Activated CD8-positive, alpha-beta memory T cell treated with anti-CD3 and anti-CD28 coated beads for 36 hours (primary cell): ENCODE data around the gene DTHD1. TPM values are rescaled to one million over a fixed set of nuclear protein-coding genes. Genes with fewer than 3 reads are reported as not detected.

Source experiments
- CTCF ChIA-PET: fragments of 350-600 bp; sonication (Branson Sonifier 250); formaldehyde crosslinking; loops from one replicate; lab custom pipeline; 2021; ENCODE audit warnings: antibody characterized with exemption; lab: Charles Lee
- POLR2A ChIA-PET: fragments of 350-600 bp; sonication (Branson Sonifier 250); formaldehyde crosslinking; loops from one replicate; lab custom pipeline; 2021; ENCODE audit warnings: antibody characterized with exemption; lab: Charles Lee
- total RNA-seq, 2 experiments: library from RNA; stranded (reverse); gene quantifications; one replicate each; pipeline ENCODE4 v1.2.3, GENCODE V29; 2021

The DTHD1 gene
- total RNA-seq, 2 experiments from 2014 or later = 1.9 to 2.6 TPM

DNA sequence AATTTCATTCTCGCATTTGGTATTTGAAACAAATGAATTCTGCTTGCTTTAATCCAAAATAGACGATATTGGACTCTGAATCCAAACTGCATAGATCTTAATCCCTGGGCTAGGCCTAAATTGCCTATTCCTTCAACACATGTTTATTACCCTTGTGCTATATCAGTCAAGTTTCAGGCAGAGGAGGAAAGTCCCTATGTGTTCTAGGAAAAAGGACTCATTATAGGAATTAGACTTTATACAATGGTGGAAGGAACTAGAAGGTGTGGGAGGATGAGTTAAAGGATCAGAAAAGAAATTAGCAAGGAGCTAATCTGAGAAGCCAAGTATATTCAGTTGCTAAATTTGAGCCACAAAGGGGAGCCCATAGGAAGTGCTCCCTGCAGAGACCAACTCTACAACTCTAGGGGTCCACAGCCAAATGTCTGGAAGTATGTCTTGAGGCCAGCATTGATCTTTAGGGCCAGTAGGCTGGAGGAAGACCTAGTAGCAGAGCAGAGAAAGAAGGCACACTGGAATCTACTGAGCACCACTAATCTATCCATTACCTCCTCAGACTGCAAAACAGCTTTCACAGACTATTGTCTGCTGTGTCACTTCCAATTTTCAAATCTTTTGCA is 17.1 kb upstream of the DTHD1 start:
- ChIA-PET POLR2A (interaction anchor here (0.6 to 1.1 kb wide), 2 partner anchors 9 to 48 kb away, joined by 3 read pairs; no protein-coding TSS in a partner anchor), CTCF (interaction anchor here (0.8 kb wide), 1 partner anchor 20 kb away, joined by 4 read pairs; the partner anchor contains the start of gene ARAP2)

DNA sequence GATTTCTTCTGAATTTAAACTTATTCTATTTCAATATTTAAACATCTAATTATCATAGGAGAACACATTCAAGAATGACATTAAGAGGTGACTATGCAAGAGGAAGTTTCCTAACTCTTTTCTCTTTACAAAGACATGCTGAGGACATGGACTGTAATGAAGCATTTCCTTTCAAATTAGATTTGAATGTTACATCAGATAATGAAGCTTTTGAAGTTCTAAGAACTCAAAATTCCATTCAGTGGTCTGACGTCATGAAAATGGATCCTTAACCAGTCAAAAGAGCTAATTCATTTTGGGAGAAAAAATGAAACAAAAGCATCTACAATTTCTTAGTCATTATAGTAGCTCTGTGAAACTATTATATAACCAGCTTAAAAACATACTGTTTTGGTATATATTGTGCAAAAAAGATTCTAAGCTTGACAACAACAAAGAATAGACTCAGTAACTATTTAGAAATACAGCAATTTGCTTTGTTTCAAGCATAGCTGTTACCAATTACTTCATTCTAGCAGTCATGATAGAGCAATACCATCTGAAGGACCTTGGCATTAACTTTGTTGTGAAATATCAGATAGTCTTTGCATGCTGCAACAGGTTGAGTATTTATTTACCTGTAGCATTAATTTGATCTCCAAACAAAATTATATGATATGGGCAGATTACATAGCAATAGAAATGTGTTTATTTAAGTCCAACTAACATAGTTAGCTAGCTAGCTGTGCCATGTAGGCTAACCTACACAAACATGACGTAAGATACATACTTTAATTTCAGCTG is 13.7 kb upstream of the DTHD1 start:
- CTCF ChIA-PET = interaction anchor here (0.7 to 1.4 kb wide), 4 partner anchors 10 to 25 kb away, joined by 3 to 4 read pairs (median 3); partner anchors contain the start of gene ARAP2
- POLR2A ChIA-PET = interaction anchor here (1.1 to 1.9 kb wide), 3 partner anchors 10 to 65 kb away, joined by 3 to 13 read pairs (median 3); partner anchors contain the start of gene ARAP2

DNA sequence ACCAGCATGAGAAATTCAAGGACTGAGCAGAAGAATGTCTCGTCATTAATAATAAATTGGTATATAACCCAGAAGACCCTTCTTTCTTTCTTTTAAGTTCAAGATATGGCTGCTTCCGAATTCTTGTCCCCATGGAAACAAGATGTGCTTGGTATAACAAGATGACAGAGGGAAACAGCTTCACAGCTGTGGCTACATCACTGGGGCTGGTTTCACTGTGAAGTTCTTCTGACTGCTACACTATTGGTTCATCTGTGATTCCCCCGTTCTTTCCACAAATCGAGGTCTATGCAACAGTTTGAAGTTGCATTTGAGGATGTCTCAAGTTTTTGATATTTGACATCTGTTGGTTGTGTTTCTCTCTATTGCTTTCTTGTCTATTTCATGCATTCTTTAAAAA is 12.3 kb upstream of the DTHD1 start:
- ChIA-PET CTCF (interaction anchor here (0.9 to 1.2 kb wide), 2 partner anchors 24 to 56 kb away, joined by 3 read pairs; partner anchors contain the start of gene ARAP2), POLR2A (interaction anchor here (0.8 kb wide), 1 partner anchor 17 kb away, joined by 8 read pairs; no protein-coding TSS in a partner anchor)

DNA sequence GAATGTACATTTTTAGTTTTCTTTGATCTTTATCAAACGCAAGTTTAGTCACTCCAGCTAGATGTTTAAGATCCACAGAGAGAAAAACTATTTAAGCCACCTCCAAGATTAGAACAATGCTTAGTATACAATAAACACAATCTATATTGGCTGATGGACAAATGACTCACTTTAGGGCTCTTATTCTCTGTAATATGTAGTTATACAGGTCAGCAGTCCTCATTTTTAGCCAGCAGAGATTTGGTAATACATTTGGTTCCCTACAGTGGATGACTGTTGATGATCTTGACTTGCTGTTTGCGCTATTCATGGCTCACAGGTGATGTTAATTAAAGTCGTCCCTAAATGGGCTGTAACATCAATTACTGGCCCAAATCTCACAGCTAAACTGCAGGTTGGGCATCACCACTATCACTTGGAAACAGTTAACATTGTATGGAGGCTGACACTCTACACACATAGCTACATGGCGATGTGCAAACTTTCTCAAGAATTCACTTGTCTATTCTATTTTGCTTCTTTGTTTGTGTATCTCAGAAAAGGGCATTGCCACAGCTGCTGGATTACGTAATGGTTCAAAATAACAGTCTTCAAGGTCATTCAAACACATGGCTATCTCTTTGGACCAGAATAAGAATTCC is 11.8 kb upstream of the DTHD1 start:
- ChIA-PET POLR2A (interaction anchor here (0.7 to 0.8 kb wide), 2 partner anchors 10 to 17 kb away, joined by 3 to 8 read pairs; no protein-coding TSS in a partner anchor), CTCF (interaction anchor here (0.9 kb wide), 1 partner anchor 56 kb away, joined by 3 read pairs; no protein-coding TSS in a partner anchor)

DNA sequence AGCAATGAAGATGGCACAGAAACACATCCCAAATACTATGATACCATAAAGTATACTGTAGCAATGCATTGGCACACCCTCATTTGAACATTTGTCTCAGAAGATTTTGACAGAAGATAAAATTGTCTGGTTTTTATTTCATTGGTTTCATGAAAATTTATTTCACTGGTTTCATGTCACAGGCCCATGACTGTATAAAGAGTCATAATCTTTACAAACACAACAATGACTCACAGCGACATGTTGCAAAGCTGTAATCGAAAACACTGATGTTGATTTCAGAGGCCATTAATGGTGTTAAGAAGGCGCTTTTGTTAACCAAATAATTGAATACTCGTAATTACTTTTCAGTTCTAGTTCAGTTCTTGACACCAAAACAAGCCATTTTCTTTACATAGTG is 8.1 kb upstream of the DTHD1 start:
- POLR2A ChIA-PET = no interaction called here
- CTCF ChIA-PET = no interaction called here

DNA sequence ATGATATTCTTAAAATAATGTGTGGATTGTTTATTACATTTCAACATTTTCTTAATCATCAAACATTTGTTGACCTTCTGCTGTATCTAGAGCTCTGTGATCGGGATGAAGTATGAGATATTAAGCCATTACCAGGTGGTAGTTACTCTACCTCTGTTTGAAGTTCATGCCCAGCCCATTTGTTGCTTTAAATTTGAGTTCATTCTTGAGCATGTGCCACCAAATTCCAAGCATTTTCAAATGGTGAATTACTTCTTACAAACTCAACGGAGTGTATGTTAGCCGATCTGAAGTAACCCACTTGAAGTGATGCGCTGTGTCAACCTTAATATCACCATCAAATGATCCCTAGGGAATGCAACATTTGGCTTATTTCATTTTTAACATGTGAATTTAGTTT is 7.3 kb upstream of the DTHD1 start:
- ChIA-PET CTCF (no interaction called here), POLR2A (no interaction called here)

DNA sequence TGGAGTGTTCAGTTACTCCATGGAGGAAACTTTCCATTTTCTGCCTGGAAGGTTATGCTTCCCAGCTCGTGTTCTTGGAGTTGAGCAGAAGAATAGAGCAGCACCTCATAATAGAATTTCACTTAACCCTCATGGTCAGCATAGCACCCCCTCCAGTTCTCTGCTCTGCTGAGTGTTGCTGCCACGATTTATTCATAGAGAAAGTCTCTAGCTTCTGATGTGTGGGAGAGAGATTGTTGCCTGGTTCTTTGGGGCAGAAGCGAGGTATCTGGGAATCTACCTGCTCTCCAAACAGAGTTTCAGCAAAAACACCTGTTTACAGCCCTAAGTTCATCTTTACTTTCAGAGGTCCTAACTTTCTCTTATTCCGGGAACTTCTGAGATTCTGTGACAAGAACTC is 3.9 kb upstream of the DTHD1 start:
- ChIA-PET POLR2A (interaction anchor here (1.0 kb wide), 1 partner anchor 10 kb away, joined by 3 read pairs; no protein-coding TSS in a partner anchor), CTCF (no interaction called here)

DNA sequence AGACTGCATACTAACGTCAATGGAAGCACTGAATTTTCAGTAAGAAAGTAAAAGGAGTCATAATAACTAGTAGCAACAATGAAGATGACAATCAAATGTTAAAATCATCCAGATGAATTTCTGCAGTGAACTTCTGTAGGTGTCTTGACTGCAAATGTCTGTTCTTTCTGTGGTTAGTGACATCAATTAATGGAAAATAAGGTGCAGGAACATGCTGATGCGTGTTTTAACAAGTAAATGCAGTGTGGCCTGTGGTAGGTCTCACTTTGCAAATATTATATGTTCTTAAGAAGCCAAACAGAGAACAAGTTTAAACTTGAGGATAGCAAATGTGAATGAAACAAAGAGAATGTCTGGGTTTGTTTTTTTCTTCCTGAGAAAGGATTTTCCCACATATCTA is 2.6 kb upstream of the DTHD1 start:
- POLR2A ChIA-PET = no interaction called here
- CTCF ChIA-PET = no interaction called here

DNA sequence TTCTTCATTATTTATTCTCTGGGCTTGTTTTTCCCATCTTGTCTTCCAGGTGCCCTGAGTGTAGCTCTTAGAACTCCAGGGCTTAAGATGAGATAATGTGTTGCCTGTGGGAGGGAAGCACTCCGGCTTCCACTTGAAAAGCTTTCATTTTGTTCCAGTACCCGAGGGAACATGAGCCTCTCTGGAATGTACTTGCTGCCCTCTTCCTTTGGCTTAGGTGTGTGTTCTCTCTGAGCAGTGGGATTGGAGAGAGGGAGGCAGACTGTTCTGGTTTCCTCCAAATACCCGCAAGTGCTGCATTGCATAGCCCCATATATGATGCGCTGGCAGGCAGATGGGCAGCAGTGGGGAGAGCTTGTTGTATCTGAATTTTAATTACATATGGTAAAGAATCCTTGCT is 861 bp upstream of the DTHD1 start:
- POLR2A ChIA-PET = interaction anchor here (1.6 kb wide), 1 partner anchor 36 kb away, joined by 10 read pairs; the partner anchor contains the start of gene ARAP2

DNA sequence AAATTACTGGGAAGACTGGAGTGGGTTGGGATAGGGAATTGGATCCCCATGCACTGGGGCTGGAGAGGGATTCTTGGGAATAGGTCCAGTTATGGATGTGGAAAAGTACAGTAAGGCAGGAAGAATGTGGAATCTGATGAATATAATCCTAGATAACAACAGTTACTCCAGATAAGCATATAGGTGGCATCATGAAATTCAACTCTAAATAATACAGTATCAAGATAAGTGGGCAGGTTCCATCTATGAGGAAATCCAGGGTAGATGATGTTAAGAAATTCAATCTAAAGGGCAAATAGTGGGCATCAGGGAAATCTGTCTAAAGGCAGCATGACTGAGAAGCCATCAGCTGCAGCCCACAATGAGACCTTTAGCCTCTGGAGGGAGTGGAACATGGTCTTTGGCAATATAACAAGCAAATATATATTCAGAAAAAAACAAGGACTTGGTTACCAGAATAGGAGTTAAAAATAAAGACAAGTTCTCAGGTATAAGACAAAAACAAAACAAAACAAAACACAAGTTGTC is 1.2 kb downstream of the DTHD1 start:
- CTCF ChIA-PET = interaction anchor here (0.6 to 0.7 kb wide), 2 partner anchors 39 to 1329 kb away, joined by 3 to 5 read pairs; partner anchors contain the start of gene ARAP2

More for the DNA sequence above, 861 bp upstream of the DTHD1 start:
- CTCF ChIA-PET = interaction anchor here (0.7 to 1.5 kb wide), 2 partner anchors 9 to 26 kb away, joined by 3 to 4 read pairs; no protein-coding TSS in a partner anchor

DNA sequence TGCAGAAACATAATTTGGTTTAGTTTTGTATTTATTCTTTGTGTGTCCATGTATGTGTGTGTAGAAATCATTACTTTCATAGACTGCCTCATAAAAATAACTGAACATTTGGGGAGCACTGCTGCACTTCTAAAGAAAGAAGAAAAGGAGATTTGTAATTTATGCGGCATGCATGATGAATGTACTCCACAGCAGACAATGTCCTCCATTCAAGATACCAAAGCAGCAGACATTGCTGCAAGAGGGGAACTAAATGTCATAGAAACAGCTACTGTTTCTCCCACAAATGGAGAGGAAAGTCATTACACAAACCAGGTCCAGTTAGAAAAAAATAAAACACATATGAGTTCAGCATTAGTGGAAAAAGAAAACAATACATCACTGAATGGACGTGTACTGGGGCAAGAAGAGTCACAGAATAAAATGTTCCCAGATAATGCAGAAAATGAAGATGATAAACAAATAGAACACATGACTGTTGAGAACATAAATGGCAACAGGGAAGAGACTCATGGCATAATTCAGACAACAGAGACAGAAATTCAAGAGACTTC is 2.6 kb downstream of the DTHD1 start:
- ChIA-PET CTCF (no interaction called here), POLR2A (no interaction called here)

More for the DNA sequence above, 1.2 kb downstream of the DTHD1 start:
- POLR2A ChIA-PET = no interaction called here

DNA sequence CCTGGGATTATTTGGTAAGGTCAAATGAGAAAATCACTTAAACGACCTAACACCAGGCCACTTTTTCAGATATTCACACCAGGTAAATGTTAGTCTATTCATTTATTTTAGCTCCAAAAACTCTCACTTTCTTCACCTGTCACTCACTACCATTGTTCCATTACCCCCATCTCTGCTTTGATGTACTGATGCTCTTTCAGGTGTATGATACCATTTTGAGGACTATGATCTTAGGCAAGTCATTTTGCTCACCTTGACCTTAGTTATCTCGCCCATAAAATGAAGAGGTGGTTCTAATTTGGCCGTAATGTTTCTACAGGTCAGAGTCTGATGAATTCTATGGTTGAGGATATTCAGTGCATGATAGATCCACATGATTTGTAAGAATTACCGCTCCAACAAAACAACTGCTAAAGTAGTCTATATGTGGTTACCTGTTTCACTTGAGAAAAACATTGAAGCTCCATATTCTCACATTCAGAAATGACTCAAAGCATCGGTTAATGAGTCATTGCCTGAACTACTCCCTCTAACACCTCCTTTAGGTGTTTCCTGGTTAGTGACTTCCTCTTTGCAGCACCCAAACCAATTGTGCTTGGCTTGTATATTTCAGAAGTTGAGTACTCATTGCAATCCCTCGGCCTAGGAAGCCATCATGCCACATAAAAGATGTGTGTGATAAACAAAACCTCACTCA is 4.5 kb downstream of the DTHD1 start:
- POLR2A ChIA-PET = interaction anchor here (0.6 to 2.7 kb wide), 8 partner anchors 17 to 62 kb away, joined by 3 to 19 read pairs (median 4); partner anchors contain the start of gene ARAP2

DNA sequence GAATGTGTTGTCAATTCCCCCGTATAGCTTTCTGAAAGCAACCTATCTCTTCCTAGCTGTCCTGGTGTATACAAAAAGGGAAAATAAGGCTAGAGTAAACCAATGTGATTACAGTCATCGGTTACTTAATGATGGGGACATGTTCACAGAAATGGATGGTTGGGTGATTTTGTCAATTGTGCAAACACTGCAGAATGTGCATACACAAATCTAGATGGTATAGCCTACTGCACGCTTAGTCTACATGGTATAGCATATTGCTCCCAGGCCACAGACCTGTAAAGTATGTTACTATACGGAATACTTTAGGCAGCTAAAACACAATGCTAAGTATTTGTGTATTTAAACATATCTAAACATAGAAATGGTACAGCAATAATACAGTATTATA is 5.1 kb downstream of the DTHD1 start:
- ChIA-PET CTCF (interaction anchor here (0.5 to 1.6 kb wide), 4 partner anchors 28 to 47 kb away, joined by 3 to 10 read pairs (median 4); partner anchors contain the start of gene ARAP2), POLR2A (interaction anchor here (0.6 to 2.7 kb wide), 6 partner anchors 17 to 62 kb away, joined by 3 to 19 read pairs (median 4); partner anchors contain the start of gene ARAP2)

More for the DNA sequence above, 4.5 kb downstream of the DTHD1 start:
- CTCF ChIA-PET = interaction anchor here (0.5 to 1.6 kb wide), 4 partner anchors 29 to 47 kb away, joined by 3 to 10 read pairs (median 4); partner anchors contain the start of gene ARAP2

DNA sequence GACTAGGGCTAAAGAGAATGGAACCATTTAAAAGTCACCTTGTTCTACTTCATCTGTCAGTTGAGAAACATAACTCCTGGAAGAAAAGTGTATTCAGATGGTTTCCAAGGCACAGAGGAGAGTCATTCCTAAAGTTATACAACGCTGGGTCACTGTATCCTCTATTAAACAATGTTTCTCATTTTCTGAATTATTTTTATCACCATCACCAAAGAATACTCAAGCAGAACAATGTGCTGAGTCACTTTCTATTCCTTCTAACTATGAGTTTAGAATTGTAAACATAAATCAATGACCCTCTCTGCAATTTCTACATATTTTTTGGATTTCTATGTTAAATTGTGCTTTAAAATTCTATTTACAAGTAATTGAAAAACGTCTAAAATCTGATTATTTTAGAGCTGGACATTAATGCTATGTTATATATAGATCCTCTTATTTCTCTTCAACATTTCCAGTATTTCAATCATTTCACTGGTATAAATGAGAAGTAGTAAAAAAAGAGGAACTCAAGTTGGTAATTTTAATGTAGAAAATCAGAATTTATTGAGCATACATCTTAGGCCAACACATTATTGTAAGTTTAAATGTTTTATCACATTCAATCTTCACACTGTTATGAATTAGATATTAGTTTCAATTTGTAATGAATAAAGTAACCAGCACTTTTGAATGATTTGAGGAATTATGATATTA is 7.5 kb downstream of the DTHD1 start:
- ChIA-PET POLR2A (interaction anchor here (0.6 kb wide), 1 partner anchor 38 kb away, joined by 5 read pairs; no protein-coding TSS in a partner anchor), CTCF (interaction anchor here (0.9 kb wide), 1 partner anchor 52 kb away, joined by 3 read pairs; no protein-coding TSS in a partner anchor)

DNA sequence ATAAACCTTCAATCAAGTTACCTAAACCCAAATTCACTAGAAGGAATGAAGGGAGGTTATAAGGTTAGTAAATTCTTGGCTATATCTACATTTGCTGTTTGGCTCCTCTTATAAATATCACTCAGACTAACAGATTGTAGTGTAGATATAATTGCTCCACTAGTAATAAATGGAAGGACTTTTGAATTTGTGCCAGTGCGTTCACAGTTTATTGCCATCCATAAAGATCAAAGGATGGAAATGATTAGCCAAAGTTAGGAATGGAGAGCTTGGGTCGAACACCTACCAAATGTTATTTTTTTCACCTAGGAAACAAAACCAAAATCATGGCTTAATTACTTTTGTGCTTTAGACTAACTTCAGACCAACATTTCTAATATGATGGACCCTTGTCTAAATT is 9.2 kb downstream of the DTHD1 start:
- CTCF ChIA-PET = no interaction called here
- POLR2A ChIA-PET = no interaction called here

DNA sequence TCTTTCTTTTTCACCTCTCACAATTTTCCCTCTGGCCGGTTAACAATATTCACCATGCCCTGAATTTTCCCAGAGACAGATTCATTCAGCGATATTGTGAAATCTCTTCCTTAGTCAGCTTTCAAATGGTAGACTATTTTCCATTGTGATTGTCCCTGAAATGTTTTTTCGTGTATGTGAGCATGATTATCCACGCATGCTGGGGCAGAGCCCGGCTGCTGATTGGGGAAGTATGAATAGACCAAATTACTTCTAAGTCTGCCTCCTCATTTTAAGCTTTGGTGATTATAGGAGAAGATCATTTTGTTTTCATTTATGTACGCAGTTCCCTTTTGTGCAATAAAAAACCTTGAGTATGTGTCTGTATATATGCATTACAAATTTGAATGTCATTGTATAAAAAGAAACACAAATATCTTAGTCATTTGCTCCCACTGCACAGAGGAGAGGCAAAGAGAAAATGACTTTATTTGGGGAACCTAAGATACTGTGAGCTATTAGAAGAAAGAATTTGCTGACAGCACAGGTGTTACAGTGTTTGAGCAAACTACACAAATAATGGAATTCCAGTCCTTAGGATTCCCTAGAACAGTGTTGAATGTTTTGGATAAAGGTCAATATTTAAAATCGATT is 11.3 kb downstream of the DTHD1 start:
- CTCF ChIA-PET = no interaction called here
- POLR2A ChIA-PET = no interaction called here
